GM21786 (cell line): ENCODE measurements around the gene TNFAIP6.

Experiments used
- ATAC-seq: cut with Tn5 transposase; IDR thresholded peaks from one replicate; pipeline ENCODE4 v1.9.1; 2021; ENCODE audit not compliant: unreplicated experiment

TNFAIP6 gene

GRCh38 chr2:151359768-151360461 lies 2.5 kb downstream of the TNFAIP6 start:
- no peak for ATAC-seq

GRCh38 chr2:151361674-151362370 lies 4.4 kb downstream of the TNFAIP6 start:
- no peak for ATAC-seq

GRCh38 chr2:151363709-151364108 lies 6.3 kb downstream of the TNFAIP6 start:
- ATAC-seq = peak; percentile 64

- no peak for ATAC-seq
Observed at GRCh38 chr2:151367571-151367970, 10.2 kb downstream of the TNFAIP6 start.

GRCh38 chr2:151374436-151374835 lies 17.0 kb downstream of the TNFAIP6 start:
- peak; percentile 71 for ATAC-seq

GRCh38 chr2:151379169-151379568 lies 21.8 kb downstream of the TNFAIP6 start:
- ATAC-seq = no peak

GRCh38 chr2:151380580-151381235 lies 23.3 kb downstream of the TNFAIP6 start:
- ATAC-seq = no peak

- no peak for ATAC-seq
Observed at GRCh38 chr2:151381266-151381665, 23.9 kb downstream of the TNFAIP6 start.

GRCh38 chr2:151388011-151388410 lies 30.6 kb downstream of the TNFAIP6 start:
- ATAC-seq = no peak

GRCh38 chr2:151391436-151391835 lies 34.0 kb downstream of the TNFAIP6 start:
- no peak for ATAC-seq

GRCh38 chr2:151394509-151394908 lies 37.1 kb downstream of the TNFAIP6 start:
- no peak for ATAC-seq

GRCh38 chr2:151395509-151396374 lies 38.4 kb downstream of the TNFAIP6 start:
- no peak for ATAC-seq

- ATAC-seq = no peak
Observed at GRCh38 chr2:151399981-151400380, 42.6 kb downstream of the TNFAIP6 start.

- ATAC-seq = no peak
Observed at GRCh38 chr2:151401149-151401548, 43.8 kb downstream of the TNFAIP6 start.

- no peak for ATAC-seq
Observed at GRCh38 chr2:151403914-151404313, 46.5 kb downstream of the TNFAIP6 start.

GRCh38 chr2:151405376-151405775 lies 48.0 kb downstream of the TNFAIP6 start:
- ATAC-seq = no peak

GRCh38 chr2:151407281-151407680 lies 49.9 kb downstream of the TNFAIP6 start:
- ATAC-seq = no peak

- ATAC-seq = no peak
Observed at GRCh38 chr2:151408788-151409600, 51.6 kb downstream of the TNFAIP6 start.

- peak; percentile 94 for ATAC-seq
Observed at GRCh38 chr2:151409601-151410484, 52.5 kb downstream of the TNFAIP6 start, which contains the start of gene RIF1. TSS of gene RIF1 (plus strand) at chr2:151409902. CDS start at chr2:151410424, 522 bp downstream.
